Activated CD4-positive, alpha-beta T cell treated with anti-CD3 and anti-CD28 coated beads, Interleukin-2, amount 50 U/mL, for 1 hour (primary cell): ENCODE data around the gene HESX1.
A peak's percentile ranks its signal among the peaks of the same experiment; 100 is the strongest.

Experiments
- DNase-seq: peaks from one replicate; pipeline ENCODE4 v3.0.0-alpha.2; 2020

HESX1 gene

DNA sequence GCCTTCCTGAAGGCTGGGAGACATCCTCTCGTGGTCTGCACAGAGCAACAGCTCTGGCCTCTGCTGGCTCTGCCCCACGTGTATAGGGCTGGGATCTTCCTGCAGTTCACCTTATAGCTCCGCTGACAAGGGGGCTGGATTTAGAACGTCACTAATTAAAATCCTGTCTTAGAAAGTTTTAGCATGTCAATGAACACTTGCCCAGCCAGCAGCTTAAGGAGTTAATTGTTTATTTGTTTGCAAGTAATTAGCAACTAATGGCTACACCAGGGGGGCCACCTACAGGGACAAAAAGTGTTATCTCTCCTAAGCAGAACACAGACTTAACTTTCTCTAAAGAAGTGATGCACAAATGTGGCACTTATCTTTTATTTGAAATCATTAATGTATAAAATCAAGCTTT is at the start of gene HESX1:
Gene HESX1, minus strand, starts transcription at position 84 of the 403 bp plus-strand sequence. Its CDS starts 60 bp downstream, at position 24.
- DNase-seq: no peak

DNA sequence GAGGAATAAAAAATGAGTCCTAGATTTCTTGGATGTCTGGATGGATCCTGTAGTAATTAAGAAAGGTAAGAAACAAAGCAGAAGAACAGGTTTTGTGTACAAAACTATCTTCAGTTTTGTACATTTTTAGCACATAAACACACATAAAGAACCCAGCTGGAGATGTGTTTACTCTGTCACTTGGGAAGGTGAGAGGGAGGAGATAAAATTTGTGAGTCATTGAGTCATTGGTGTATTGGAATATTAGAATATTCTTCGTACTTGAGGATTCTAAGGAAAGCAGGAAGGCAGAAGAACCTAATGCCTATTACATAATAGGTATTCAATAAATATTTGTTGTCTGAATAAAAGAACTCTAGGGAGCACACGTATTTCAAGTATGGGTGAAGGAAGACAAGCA is 45.2 kb upstream of the HESX1 start:
- no peak for DNase-seq

DNA sequence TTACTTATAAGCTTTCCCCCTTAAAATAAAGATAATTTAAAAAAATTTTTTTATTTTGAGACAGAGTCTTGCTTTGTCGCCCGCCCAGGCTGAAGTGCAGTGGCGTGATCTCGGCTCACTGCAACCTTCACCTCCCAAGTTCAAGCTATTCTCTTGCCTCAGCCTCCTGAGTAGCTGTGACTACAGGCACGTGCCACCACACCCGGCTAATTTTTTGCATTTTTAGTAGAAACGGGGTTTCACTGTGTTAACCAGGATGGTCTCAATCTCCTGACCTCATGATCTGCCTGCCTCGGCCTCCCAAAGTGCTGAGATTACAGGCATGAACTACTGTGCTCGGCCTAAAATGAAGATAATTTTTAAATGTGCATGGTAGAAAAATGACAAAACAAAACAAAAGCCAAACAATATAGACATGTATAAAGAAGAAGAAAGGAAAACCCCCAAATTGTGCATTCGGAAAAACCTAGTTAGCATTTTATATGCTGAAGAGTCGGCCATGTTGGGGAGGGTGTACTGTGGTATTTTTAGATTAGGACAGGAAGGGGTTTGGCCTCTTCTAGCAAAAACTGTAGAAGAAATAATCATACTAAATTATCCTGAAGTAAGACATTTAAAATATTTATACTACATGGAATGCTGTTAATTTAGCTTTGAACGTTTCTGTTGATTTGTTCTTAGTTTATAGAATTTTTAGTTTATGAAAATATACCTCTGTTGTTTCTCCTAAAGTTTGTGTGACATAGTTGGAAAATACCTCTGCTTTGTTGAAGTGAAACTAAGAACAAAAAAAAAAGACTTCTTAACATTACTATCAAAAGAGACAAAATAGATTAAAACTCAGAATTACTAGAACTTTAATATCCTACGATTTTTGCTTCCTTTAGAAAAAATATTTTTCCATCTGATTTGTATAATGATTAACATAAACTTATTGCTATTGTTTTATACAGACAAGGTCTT is 35.1 kb upstream of the HESX1 start:
- no peak for DNase-seq

DNA sequence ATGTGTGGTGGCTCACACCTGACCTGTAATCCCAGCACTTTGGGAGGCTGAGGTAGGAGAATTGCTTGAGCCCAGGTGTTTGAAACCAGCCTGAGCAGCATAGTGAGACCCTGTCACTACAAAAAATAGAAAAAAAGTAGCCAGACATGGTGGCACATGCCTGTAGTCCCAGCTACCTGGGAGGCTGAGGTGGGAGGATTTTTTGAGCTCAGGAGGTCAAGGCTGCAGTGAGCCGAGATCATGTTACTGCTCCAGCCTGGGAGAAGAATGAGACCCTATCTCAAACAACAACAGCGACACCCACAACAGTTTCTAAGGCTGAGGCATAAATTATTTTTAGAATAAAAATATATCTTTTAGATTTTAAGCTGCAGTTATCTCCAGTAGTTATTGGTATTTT is 34.0 kb upstream of the HESX1 start:
- DNase-seq: no peak

DNA sequence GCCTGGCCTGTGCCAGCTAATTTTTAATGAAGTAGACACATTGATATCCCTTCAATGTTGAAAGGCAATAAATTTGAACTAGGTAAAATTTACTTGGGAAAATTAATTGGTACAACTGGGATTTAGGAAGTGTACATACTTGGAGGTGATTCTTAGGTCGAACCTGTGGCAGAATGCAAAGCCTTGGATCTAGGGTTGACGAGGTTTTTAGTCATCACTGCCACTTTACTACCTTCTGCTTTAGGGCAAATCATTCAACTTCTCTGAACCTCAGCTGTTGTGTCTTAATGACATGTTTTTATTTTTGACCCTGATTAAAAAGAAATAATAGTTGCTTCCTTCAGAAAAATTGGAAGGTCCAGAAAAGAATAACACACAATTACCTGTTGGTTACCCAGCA is 30.2 kb upstream of the HESX1 start:
- no peak for DNase-seq

DNA sequence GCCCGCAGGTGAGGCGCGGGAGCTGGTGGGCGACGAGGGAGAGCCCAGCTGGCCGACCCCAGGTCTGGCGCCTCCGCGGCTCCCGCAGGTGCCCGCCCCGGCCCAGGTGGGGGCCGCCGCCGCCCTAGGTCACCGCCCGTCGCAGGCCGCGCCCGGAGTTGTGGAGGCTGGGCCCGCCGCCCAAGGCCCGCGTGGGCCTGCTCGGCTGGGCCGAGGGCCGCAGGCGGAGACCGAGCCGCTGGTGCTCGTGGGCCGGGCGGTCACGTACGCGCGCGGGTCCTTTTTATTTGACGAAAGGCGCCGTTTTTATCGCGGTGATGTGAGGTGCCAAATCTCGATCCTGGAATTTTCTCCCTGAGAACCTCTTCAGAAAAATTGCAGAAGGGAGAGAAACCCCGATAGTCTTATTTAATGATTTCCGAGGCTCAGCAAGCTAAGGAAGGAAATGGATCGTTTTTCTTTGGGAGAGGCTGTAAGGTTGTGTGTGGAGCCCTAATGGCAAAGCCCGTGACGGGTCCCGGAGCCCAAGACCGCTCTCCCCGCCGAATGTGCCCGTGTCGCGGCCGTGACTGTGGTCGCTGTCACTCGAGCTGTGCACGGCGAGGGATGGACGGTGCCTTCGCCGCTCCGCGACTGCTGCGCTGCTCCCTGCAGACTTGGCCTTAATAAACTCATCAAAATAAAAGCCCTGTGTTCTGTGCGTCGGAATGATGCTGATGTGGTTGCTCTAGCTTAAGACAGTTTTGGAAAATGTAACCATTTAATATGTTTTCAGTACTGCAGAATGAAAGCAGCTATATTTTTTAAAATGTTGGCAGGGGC is 28.4 kb upstream of the HESX1 start:
- peak; percentile 39 for DNase-seq

DNA sequence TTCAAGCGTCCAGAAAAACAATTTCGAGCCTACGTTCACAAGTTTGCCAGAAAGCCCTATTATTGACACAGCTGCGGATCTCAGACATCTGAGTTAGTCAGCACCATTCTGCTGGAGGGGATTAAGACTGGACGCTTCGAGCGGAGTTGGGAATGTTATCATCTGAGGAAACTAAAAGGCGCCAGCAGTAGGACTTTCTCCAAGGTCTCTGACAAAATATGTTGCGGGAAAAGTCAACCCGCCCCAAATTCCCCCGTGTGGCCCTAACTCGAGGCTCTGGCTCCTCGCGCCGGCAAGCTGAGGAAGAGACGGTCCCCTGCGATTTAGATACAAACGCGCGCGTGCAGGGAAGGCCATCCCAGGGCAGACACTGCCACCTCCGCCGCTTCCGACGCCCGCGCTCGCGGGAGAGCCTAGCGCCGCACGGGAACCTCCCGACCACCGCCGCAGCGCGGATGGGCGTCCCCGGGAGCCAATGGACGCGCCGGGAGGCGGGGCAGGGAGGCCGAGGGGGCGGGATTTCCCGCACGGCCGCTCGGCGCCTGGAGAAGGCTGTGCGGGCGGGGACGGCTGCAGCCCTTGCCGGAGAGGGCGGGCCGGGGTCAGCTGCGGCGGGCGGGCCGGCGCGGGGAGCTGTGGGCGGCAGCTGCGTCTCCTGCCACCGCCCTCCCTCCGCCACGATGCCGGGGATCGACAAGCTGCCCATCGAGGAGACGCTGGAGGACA is 27.6 kb upstream of the HESX1 start, which contains the start of gene APPL1:
Gene APPL1, plus strand, starts transcription at position 526 of the 726 bp plus-strand sequence. Its CDS starts 155 bp downstream, at position 681.
- DNase-seq: peak; percentile 82

DNA sequence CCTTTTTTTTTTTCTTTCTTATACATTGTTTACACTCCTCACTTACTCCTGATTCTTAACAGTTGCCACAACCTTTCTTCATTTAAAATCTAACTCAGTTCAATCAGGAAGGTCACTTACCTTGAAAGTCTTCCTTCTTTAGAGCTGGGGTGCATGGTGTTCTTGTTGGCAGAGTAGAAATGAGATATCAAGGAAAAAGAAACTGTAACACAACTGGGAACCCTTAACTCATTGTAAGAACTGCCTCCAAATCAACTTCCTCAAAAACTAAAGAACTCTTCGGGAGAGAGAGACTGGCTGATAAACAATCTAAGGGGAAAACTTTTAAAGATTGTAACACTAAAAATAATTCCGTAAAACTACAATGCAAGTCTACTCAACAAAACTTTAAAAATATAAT is 26.4 kb upstream of the HESX1 start:
- DNase-seq: no peak

DNA sequence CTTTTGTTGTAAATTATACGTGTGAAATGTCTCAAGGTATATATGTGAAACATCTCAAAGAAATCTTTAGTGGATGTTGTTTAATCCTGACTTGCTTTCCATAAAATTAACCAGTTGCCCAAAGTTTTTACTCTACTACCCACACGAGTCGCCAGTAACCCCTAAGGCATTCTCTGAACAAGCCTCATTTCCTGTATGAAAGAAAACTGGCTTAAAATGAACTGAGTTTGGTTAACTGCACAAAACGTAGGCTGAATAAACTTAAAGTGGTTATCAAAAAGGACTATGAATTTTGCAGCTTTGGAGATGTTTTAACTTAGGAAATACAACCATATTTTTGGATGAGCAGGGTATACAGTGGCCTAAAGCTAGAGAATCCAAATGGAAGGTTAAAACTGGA is 25.1 kb upstream of the HESX1 start:
- no peak for DNase-seq

DNA sequence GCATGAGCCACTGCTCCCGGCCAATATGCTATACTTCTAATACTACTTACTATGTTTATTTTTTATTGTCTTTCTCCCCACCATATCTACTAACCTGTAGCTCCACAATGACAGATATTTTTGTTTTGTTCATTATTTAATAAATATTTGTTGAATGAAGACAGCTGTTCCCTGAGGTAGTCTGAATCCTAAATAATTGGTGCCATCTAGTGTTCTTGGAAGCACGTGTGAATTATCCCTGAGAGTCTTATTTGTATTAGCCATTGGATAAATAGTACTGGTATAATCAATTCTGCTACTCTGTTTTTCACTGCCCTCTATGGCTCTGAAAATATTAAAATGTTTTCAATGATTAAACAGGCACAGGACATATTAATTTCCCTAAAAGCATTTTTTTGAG is 22.1 kb upstream of the HESX1 start:
- DNase-seq: no peak

DNA sequence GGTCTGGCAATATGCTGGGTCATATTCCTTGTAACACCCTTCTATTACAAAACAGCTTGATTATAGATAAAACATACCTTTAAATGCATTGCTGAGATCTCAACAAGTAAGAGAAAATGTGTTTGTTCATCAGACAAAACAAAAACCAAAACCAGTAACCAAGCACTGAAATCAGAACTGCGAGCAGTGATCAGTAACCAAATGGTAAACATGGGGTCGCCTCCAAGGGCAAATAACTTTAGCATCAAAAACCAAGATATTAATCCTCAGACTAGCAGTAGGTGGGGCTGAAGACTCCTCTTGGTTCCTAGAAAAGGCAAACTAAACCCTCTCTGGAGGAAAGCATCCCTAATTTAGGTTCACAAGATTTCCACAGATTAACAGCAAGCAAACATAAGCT is 6.6 kb upstream of the HESX1 start:
- DNase-seq: no peak

DNA sequence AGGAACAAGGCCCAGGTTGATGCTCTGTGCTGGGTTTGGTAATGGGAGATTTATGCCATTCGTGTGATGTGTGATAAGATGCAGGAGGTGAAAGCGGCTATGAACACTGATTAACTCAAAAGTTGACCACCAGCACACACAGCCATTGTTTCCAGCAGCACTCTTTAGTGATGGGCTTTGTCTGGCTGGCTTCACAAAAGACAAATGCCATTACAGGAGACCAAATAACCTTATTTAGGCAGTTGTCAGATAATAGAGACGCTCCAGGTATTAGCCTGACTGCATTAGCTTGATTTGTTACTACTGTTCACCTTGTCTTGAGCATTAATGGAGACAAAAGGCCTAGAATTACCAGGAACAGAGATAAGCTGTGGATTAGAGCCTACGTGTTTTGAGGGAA is 5.1 kb downstream of the HESX1 start:
- no peak for DNase-seq

DNA sequence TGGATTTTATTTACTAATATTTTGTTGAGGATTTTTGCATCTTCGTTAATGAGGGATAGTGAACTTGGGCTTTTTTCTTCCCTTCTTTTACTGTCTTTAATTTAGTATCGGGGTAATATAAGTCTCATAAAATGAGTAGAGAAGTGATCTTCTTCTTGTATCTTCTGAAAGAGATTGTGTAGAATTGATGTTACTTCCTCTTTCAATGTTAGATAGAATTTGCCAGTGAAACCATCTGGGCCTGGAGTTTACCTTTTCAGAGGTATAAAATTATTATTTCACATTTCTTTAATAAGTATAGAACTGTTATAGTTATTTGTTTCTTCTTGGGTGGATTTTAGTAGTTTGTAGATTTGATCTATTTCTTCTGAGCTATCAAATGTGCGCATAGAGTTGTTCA is 7.8 kb downstream of the HESX1 start:
- no peak for DNase-seq

DNA sequence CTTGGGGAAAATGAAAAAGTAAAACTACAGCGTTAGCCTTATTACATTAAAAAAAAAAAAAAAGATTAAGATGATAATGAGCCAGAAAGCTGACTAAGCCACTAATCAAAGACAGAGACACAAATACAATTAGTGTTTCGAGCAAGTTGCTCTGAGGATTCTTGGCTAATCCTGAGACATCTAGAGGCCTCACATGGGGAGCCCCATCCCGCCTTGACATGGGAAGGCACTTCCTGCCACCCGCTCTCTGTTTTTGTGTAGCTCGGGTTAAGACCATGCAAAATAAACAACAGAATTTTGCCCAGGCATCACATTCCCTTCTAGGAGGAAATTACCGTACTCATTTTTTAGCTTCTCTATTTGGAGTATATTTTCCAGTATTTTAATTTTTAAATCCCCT is 15.3 kb downstream of the HESX1 start:
- no peak for DNase-seq

DNA sequence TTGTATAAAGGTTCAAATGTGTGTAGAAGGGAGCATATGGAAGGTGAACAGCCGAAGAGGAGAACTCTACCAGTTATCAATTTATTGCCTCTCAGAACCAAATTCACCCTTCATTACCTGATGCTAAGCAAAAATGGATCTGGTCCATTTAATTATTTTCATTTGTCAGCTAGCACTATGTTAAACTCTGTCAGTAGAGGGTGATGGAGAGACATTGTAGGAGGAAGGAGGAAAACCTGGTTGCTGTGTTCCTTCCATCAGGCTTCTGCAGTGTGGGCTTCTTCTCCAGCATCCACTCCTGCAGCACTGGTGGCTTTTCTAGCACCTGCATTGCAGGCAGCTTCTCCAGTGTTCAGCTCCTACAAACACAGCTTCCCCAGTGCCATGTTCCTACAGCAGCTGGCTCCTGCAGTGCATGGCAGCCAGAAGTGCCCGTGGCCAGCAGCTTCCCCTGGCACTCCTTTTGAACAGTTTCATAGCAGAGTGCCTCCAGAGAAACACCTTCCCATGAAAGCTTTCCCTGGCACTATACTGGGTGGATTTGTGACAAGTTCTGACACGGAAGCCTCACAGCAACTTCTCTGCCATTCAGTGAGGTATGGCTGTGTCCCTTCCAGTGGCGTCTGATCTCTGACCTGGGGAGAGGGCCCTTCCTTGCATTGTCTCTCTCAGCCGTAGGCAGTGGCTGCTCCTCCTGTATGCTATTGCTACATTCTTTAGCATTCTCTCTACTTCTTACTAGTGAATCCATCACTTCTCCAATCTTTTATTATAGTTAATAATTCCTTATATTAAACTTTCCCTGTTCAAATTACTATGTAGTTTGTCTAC is 20.0 kb downstream of the HESX1 start:
- no peak for DNase-seq

DNA sequence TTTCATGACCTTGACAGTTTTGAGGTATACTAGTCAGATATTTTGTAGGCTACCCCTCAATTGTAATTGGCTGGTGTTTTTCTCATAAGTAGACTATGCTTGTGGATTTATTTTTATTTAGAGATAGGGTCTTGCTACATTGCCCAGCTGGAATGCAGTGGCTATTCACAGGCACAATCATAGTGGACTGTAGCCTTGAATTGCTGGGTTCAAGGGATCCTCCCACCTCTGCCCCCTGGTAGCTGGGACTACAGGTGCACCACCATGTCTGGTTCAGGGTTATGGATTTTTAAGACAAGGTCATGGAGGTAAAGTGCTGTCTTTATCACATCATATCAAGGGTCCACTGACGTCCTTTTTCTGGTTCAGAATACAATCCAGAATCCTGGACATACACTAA is 23.7 kb downstream of the HESX1 start:
- DNase-seq: no peak

DNA sequence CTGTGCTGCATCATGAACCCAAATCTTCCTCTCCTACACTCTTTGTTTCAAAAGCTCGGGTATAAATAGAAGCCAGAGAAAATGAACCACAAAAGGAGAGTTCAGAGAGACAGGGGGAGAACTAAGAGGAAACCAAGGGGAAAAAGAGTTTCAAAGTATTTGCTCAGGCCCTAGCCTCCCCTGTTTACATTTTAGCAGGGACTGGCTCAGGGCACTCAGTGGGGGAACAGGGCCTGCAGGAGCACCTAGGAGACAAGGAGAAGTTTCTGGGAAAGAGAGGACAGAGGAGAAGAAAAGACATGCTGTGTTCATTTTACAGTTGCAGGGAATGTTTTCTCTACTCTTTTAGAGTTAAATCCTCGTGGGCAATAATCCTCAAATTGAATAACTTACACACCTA is 26.1 kb downstream of the HESX1 start:
- no peak for DNase-seq

DNA sequence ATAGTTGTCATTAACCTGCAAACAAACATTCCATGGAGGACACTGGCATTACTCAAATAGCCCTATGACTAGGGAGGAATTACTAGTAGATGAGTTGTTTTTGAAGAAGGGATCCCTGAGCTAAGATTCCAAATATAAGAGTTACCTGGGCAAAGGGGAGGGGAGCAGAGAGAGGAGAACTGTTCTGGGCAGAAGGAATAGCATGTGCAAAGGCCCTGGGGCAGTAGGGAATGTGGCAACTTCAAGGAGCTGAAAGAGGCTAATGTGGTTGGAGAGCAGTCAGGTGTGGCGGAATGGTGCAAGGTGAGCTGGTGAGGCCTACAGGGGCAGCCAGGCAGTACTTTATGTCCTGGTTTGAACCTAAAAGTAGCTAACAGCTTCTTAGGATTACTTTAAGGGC is 28.8 kb downstream of the HESX1 start:
- no peak for DNase-seq

DNA sequence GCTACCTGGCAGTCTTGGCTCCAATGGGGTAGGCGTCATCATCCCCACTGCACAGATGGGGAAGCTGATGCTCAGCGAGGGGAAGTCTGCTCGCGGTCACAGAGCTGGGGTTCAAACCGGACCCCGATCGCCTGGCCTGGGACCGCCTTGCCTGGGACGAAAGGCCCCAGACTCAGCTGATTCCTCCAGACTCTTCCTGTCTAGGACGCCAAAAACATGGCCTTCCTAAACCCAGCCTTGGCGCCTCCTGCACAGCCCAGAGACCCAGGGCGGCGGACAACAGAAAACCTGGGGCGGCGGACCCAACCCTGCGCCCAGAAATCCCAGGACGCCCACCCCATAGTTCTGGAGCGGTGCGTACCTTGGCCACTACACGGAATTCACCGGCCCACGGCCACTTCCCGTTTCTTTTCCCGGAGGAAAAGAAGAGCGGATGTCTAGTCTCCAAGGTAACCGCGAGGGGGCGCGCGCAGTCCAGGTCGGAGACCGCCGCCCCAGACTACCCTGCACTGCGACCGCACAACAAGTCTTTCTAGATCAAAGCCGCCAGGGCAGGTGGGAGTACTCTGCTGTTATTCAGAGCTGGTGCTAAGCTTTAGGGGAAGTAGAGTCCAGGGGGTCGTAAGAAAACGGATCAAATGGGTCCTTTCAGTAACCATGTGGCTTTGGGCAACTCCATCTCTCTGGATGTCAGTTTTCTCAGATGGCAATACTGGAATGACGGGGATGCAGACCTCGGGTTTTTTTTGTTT is 29.7 kb downstream of the HESX1 start:
- peak; percentile 56 for DNase-seq

DNA sequence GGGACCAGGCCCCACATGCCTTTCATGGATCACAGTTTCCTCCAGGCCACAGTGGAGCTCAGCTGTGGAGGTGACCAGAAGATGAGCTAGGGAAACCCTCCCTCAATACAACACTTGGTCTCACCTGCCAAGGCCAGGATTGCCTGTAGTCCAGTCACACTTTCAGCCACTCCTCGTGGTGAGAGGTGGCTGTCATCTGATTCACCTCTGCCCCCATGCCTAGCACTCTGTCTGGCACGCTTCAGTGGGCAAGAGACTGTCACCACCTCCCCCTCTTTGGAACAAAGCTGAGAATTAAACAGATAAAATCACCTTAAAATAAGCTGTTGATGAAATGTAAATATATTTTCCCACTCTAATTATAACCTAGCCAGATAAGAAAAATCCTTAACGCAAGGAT is 30.7 kb downstream of the HESX1 start:
- no peak for DNase-seq

DNA sequence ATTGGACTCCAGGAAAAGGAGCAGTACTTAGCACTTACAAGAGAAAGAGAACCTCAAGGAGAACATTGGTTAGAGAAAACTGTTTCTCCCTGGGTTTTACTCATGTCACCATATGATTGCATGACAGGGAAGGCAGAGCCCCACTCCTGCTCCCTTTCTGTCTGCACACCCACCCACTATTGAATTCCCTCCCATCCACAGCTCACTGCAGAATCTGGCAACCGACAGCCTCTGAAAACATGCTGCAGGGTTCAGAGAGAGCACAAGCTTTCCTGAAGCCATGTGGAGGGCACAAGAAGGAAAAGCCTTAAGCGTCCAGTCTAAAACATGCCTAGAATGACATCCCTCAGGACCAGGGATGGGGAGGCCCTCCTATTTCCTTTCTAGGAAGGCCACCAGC is 31.6 kb downstream of the HESX1 start:
- no peak for DNase-seq

DNA sequence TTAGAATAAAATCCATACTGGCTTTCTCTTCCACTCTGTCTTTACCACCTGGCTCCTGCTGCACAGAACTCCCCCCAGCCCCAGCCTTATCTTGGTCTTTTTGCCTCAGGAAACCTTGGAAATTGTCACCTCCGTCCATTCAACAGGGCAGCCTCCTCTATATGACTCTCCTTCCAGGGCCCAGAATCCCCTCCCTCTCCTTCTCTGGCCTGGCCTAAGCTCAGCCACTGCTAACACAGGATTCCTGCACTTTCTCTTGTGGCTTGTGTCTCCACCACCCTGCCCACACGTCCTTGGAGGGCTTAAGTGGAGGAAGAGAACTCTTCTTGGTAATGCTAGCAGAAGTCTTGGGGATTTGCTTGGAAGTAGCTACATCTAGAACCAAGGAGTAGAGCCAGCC is 33.1 kb downstream of the HESX1 start:
- no peak for DNase-seq
